A549 (cell line): ENCODE measurements around the gene SMIM7. TPM values are rescaled to one million over a fixed set of nuclear protein-coding genes. Genes with fewer than 3 reads are reported as not detected.

ENCODE experiments used
- ATAC-seq, 2 experiments: fragments of 200-7000 bp in 1 of 2; fragments of >200 bp in 1 of 2; cut with Nextera tagmentation in 1 of 2; cut with Tn5 transposase in 1 of 2; 3 replicates each; pipeline versions ENCODE4 v1.8.0 to v1.9.1; 2018 to 2020; ENCODE audit warnings: mild to moderate bottlenecking in 1 of 2, moderate library complexity in 1 of 2
- CTCF ChIA-PET: fragments of 300-600 bp; sonication (Branson Sonifier 250); formaldehyde crosslinking; extraction: SDS; loops from one replicate; lab custom pipeline; 2021; ENCODE audit warnings: antibody characterized with exemption, inconsistent platforms; lab: Yijun Ruan, JAX
- POLR2A ChIA-PET: fragments of 350-600 bp; formaldehyde crosslinking; extraction: SDS; loops from one replicate; lab custom pipeline; 2021; ENCODE audit warnings: antibody characterized with exemption, inconsistent platforms; lab: Yijun Ruan, JAX
- DNase-seq, 2 experiments: peaks; one replicate each; pipeline versions ENCODE4 v3.0.0 to v3.0.0-alpha.2; 2011 to 2016; ENCODE audit warnings: low read depth in 1 of 2, low spot score in 1 of 2
- FAIRE-seq: peaks from 2 replicates; lab custom pipeline; 2011; peaks lifted over from hg19 to GRCh38; lab: Jason Lieb, UNC
- H3K27ac ChIP-seq, 2 experiments: fragments of >200 bp; sonication (Bioruptor Twin); formaldehyde crosslinking; 3 replicates each; pipeline ENCODE4 v1.5.1; 2016 to 2017
- H3K4me1 ChIP-seq: fragments of >200 bp; sonication (Bioruptor Twin); formaldehyde crosslinking; 3 replicates; pipeline ENCODE4 v1.6.1; 2016
- H3K4me2 ChIP-seq: fragments of >200 bp; sonication (Bioruptor Twin); formaldehyde crosslinking; 3 replicates; pipeline ENCODE4 v1.6.1; 2016
- H3K4me3 ChIP-seq: fragments of >200 bp; sonication (Bioruptor Twin); formaldehyde crosslinking; 3 replicates; pipeline ENCODE4 v1.5.1; 2016
- H3K9me3 ChIP-seq: fragments of >200 bp; sonication (Bioruptor Twin); formaldehyde crosslinking; 3 replicates; pipeline ENCODE4 v1.6.1; 2016
- EHMT2 ChIP-seq: fragments of 200-600 bp; sonication (generic); IDR thresholded peaks from 2 replicates; pipeline ENCODE4 v1.6.1; 2016; ENCODE audit warnings: antibody characterized with exemption, low read depth, mild to moderate bottlenecking, moderate library complexity
- FOSB ChIP-seq: fragments of 250-450 bp; sonication (Bioruptor Pico); IDR thresholded peaks from 2 replicates; pipeline ENCODE4 v1.5.0; 2020; ENCODE audit warnings: mild to moderate bottlenecking, moderate library complexity
- GATA3 ChIP-seq: IDR thresholded peaks from 2 replicates; pipeline ENCODE4 v1.6.1; 2012; ENCODE audit warnings: borderline replicate concordance
- HEYL ChIP-seq: fragments of 250-450 bp; sonication (Bioruptor Pico); IDR thresholded peaks from 2 replicates; pipeline ENCODE4 v1.8.0; 2021; ENCODE audit warnings: mild to moderate bottlenecking, moderate library complexity
- KDM5A ChIP-seq: fragments of 200-600 bp; sonication (generic); IDR thresholded peaks from 2 replicates; pipeline ENCODE4 v1.6.1; 2016; ENCODE audit warnings: antibody characterized with exemption, mild to moderate bottlenecking
- MAFK ChIP-seq: fragments of 450-650 bp; IDR thresholded peaks from 2 replicates; pipeline ENCODE4 v1.6.1; 2014; ENCODE audit not compliant: partially characterized antibody
- PHF8 ChIP-seq: fragments of 200-600 bp; sonication (generic); IDR thresholded peaks from 2 replicates; pipeline ENCODE4 v1.6.1; 2016; ENCODE audit warnings: low read depth, mild to moderate bottlenecking, antibody characterized with exemption, moderate library complexity, borderline replicate concordance
- POLR2A ChIP-seq: IDR thresholded peaks from 2 replicates; pipeline ENCODE4 v1.6.1; 2012; ENCODE audit warnings: mild to moderate bottlenecking, low read length
- POLR2AphosphoS2 ChIP-seq: conservative IDR thresholded peaks from 2 replicates; pipeline ENCODE4 v1.6.1; 2012; ENCODE audit warnings: low read length, improper control_type of control experiment, inconsistent platforms
- RAD21 ChIP-seq, 2 experiments: fragments of >200 bp in 1 of 2; sonication (Bioruptor Twin) in 1 of 2; formaldehyde crosslinking in 1 of 2; IDR thresholded peaks in 1 of 2; conservative IDR thresholded peaks in 1 of 2; 2 replicates in 1 of 2; 3 replicates in 1 of 2; pipeline ENCODE4 v1.6.1; 2012 to 2018; ENCODE audit warnings: inconsistent platforms in 1 of 2
- RARB ChIP-seq: fragments of 250-450 bp; sonication (Bioruptor Pico); IDR thresholded peaks from 2 replicates; pipeline ENCODE4 v1.8.0; 2021; ENCODE audit warnings: mild to moderate bottlenecking, moderate library complexity
- RCOR1 ChIP-seq: fragments of 150-350 bp; IDR thresholded peaks from 2 replicates; pipeline ENCODE4 v1.6.1; 2014; ENCODE audit warnings: antibody characterized with exemption, low read length, low read depth
- RNF2 ChIP-seq: fragments of 200-600 bp; sonication (generic); IDR thresholded peaks from 2 replicates; pipeline ENCODE4 v1.6.1; 2016; ENCODE audit warnings: low read depth, mild to moderate bottlenecking, antibody characterized with exemption, moderate library complexity, borderline replicate concordance
- TFCP2L1 ChIP-seq: fragments of 250-450 bp; sonication (Bioruptor Pico); IDR thresholded peaks from 2 replicates; pipeline ENCODE4 v1.5.0; 2021; ENCODE audit warnings: mild to moderate bottlenecking
- ZFP36 ChIP-seq: fragments of 450-650 bp; IDR thresholded peaks from 2 replicates; pipeline ENCODE4 v1.6.1; 2014; ENCODE audit warnings: borderline replicate concordance; ENCODE audit not compliant: partially characterized antibody
- ZSCAN20 ChIP-seq: fragments of 250-450 bp; sonication (Bioruptor Pico); IDR thresholded peaks from 2 replicates; pipeline ENCODE4 v1.8.0; 2022; ENCODE audit warnings: mild to moderate bottlenecking, moderate library complexity
- WGBS: methylation state at CpG from one replicate; pipeline ENCODE4 v1.1.6; 2017; ENCODE audit errors: missing lambda C conversion rate; 5-methylcytosine and 5-hydroxymethylcytosine counted together
- polyA plus RNA-seq, 4 experiments: library from polyadenylated mRNA; depleted of rRNA in 3 of 4; stranded (reverse); fragments of >200 nt; fragmentation: RNase III in 1 of 4; extraction: RNeasy Plus Mini Kit Qiagen cat#74134 plus additional on column Dnase treatment in 1 of 4; gene quantifications; 2 replicates in 3 of 4; 3 replicates in 1 of 4; pipeline ENCODE4 v1.2.3, GENCODE V29; 2011 to 2017
- TF ChIP-seq, protein P1 (sequence below): fragments of 250-450 bp; sonication (Bioruptor Pico); IDR thresholded peaks from 2 replicates; pipeline ENCODE4 v1.5.0; 2020; ENCODE audit warnings: low read depth, mild to moderate bottlenecking, moderate library complexity
- TF ChIP-seq, protein P2 (sequence below): fragments of >200 bp; sonication (Bioruptor Twin); formaldehyde crosslinking; IDR thresholded peaks from 3 replicates; pipeline ENCODE4 v1.6.1; 2016
- TF ChIP-seq, protein P3 (sequence below): fragments of 200-600 bp; sonication (generic); IDR thresholded peaks from 2 replicates; pipeline ENCODE4 v1.6.1; 2016; ENCODE audit warnings: antibody characterized with exemption, mild to moderate bottlenecking, moderate library complexity

Gene SMIM7
- polyA plus RNA-seq, 2 of the 4 experiments (the other 2 are of a cell fraction), result 74.7 to 98.8 TPM

DNA sequence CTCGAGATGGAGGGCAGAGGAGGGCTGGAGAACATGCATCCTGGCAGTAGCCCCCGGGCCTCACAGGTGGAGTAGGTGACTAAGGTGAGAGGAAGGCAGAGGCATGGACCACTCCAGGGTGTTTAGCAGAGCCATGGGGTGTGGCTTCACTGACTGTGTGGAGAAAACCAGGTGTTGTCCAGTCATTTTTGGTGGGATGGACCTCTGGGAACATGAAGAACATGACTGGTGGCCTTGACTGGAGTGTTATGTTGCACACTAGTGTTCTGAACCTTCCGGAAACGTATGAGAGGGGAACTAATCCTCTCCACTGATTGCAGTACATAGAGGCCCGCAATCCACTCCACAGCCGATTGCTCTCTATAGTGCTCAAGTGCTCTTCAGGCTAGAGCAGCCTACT lies 48.8 kb downstream of the SMIM7 start:
- no peak overlapping the region for H3K27ac ChIP-seq
- no peak overlapping the region for H3K4me3 ChIP-seq
- WGBS, result 95% methylated on average over 6 of the region's 6 CpGs
- ChIA-PET CTCF (no interaction called here), POLR2A (no interaction called here)
- no peak for FAIRE-seq
- DNase-seq, result no peak
- no peaks in the 10 kb centered on the region for H3K9me3 ChIP-seq
- no peak overlapping the region for H3K4me2 ChIP-seq
- ATAC-seq, result no peak
- H3K4me1 ChIP-seq, result peaks cover 5% of the 10 kb centered on the region; the same call in 2 of the 3 replicates
- TF ChIP-seq PHF8, result no peak

DNA sequence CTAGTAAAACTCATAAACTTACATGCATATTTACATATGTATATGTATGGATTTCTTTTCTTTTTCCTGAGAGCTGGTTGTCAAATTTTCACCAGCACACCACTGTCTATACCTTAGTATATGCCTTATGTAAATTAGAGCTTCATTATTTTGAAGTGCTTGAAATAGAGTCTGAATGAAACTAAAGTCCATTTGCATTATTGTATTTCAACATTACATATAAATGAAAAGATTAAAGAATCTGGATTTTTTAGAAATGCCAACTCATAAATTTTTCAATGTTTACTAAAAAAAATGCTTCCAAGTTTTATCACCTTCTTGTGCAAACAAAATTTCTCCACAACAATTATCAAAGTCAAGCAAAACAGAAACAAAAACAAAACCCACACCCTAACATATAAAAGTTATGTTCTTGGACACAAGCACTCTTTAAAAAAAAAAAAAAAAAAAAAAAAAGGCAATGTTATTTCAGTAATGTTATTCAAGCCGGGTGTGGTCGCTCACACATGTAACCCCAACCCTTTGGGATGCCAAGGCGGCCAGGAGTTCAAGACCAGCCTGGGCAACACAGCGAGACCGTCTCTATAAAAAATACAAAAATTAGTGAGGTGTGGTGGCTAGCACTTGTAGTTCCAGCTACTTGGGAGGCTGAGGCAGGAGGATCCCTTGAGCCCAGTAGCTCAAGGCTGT lies 50.3 kb downstream of the SMIM7 start:
- Histone ChIP-seq H3K4me2 (no peak overlapping the region), H3K4me3 (no peak overlapping the region), H3K9me3 (no peaks in the 10 kb centered on the region), H3K4me1 (peaks cover 5% of the 10 kb centered on the region), H3K27ac (no peak overlapping the region)
- FAIRE-seq (no peak), ATAC-seq (no peak), DNase-seq (no peak)
- CTCF ChIA-PET, result no interaction called here
- TF ChIP-seq RAD21 (conservative IDR thresholded peaks at IDR 0.05 in 1 of 2, IDR thresholded peaks at IDR 0.05 in 1 of 2) (no peak), ZSCAN20 (CRISPR knock-in tag) (no peak), FOSB (CRISPR knock-in tag) (no peak), POLR2AphosphoS2 (no peak), RCOR1 (no peak), POLR2A (no peak), EHMT2 (no peak), RNF2 (no peak), ZFP36 (no peak), TFCP2L1 (CRISPR knock-in tag) (no peak), MAFK (no peak), RARB (CRISPR knock-in tag) (no peak)
- TF ChIP-seq, protein P1, sequence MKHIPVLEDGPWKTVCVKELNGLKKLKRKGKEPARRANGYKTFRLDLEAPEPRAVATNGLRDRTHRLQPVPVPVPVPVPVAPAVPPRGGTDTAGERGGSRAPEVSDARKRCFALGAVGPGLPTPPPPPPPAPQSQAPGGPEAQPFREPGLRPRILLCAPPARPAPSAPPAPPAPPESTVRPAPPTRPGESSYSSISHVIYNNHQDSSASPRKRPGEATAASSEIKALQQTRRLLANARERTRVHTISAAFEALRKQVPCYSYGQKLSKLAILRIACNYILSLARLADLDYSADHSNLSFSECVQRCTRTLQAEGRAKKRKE (CRISPR knock-in tag), result no peak
- TF ChIP-seq, protein P2, sequence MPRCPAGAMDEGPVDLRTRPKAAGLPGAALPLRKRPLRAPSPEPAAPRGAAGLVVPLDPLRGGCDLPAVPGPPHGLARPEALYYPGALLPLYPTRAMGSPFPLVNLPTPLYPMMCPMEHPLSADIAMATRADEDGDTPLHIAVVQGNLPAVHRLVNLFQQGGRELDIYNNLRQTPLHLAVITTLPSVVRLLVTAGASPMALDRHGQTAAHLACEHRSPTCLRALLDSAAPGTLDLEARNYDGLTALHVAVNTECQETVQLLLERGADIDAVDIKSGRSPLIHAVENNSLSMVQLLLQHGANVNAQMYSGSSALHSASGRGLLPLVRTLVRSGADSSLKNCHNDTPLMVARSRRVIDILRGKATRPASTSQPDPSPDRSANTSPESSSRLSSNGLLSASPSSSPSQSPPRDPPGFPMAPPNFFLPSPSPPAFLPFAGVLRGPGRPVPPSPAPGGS, result no peak
- TF ChIP-seq, protein P3, sequence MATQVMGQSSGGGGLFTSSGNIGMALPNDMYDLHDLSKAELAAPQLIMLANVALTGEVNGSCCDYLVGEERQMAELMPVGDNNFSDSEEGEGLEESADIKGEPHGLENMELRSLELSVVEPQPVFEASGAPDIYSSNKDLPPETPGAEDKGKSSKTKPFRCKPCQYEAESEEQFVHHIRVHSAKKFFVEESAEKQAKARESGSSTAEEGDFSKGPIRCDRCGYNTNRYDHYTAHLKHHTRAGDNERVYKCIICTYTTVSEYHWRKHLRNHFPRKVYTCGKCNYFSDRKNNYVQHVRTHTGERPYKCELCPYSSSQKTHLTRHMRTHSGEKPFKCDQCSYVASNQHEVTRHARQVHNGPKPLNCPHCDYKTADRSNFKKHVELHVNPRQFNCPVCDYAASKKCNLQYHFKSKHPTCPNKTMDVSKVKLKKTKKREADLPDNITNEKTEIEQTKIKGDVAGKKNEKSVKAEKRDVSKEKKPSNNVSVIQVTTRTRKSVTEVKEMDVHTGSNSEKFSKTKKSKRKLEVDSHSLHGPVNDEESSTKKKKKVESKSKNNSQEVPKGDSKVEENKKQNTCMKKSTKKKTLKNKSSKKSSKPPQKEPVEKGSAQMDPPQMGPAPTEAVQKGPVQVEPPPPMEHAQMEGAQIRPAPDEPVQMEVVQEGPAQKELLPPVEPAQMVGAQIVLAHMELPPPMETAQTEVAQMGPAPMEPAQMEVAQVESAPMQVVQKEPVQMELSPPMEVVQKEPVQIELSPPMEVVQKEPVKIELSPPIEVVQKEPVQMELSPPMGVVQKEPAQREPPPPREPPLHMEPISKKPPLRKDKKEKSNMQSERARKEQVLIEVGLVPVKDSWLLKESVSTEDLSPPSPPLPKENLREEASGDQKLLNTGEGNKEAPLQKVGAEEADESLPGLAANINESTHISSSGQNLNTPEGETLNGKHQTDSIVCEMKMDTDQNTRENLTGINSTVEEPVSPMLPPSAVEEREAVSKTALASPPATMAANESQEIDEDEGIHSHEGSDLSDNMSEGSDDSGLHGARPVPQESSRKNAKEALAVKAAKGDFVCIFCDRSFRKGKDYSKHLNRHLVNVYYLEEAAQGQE, result no peak
- POLR2A ChIA-PET, result no interaction called here
- 72% methylated on average over 5 of the region's 5 CpGs for WGBS

DNA sequence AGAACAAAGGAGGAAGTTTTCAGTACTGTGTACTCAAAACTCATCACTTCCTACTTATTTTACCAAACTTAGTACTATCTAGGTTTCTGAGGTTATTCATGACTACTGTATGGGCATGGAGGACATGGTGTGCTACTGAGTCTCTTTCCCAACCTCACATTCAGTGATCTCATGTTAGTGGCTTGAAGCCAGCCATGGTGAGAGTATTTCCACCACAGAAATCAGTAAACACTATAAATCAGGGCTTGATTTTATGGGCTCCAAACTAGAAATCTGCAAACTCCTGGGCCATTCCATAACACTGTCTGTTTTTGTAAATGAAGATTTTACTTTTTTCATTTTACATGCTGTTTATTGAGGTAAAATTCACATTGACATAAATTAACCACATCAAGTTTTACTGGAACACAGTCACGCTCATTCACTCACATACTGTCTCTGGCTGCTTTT lies 51.6 kb downstream of the SMIM7 start:
- ChIA-PET CTCF (interaction anchor here (0.6 kb wide), 1 partner anchor 106 kb away, joined by 5 read pairs; no protein-coding TSS in a partner anchor), POLR2A (no interaction called here)
- FAIRE-seq (no peak), DNase-seq (no peak), ATAC-seq (no peak)
- H3K4me2 ChIP-seq, result no peak overlapping the region
- no peaks in the 10 kb centered on the region for H3K9me3 ChIP-seq
- H3K27ac ChIP-seq, result no peak overlapping the region; a peak in 1 of 6 replicates
- H3K4me3 ChIP-seq, result no peak overlapping the region
- TF ChIP-seq GATA3 (no peak), TFCP2L1 (CRISPR knock-in tag) (no peak), KDM5A (no peak), ZSCAN20 (CRISPR knock-in tag) (no peak), PHF8 (no peak), POLR2AphosphoS2 (no peak), HEYL (CRISPR knock-in tag) (no peak)
- TF ChIP-seq, protein P2, result no peak
- peaks cover 5% of the 10 kb centered on the region for H3K4me1 ChIP-seq
- WGBS, result 97% methylated on average over 1 of the region's 1 CpG
